Smooth muscle cell of bladder (primary cell): Measurements from ENCODE around the gene PAK6. TPM values are rescaled to one million over a fixed set of nuclear protein-coding genes. Genes with fewer than 3 reads are reported as not detected.

Source experiments
- total RNA-seq: library from RNA; depleted of rRNA; stranded (reverse); fragments of >200 nt; gene quantifications from 2 replicates; pipeline ENCODE4 v1.2.3, GENCODE V29; 2014

Gene PAK6
- total RNA-seq, result not detected in 2 replicates

GRCh38 chr15:40238532-40239403 lies at the start of gene PAK6:
Gene PAK6, plus strand, starts transcription at chr15:40239063. Its CDS starts 25,723 bp downstream, at chr15:40264786.

DNA sequence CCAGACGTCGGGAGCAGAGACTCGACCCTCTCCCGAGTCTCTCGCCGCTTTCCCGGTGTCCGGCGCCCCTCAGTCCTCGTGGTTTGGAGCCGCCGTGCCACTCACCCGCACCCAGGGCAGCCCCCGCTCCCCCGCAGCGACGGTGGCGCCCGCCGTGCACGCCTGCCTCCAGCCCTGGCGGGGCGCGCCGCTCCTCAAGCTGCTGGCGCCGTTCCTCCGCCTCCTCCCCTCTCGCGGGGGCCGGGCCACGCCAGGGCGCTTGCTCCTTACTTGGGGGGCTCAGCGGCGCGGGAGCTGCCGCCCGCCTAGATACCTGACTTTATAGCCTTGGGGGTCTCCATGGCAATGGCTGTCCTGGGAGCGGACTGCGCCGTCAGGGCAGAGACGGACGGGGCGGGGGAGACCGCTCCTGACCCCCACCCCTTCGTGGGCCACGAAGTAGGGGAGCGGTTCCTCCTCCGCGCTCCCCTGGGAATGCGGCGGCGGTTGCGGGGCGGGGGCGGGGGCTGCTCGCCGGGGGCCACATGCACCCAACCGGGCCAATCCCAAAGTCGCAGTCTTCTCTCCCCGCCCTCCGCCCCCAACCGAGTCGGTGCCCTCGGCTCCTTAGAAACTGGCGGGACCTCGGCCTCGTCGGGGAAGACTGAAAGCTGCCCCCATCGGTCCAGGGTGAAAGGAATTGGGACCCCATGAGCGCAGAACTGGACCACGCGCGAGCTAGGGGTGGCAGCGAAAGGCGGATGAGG lies 44.2 kb downstream of the PAK6 start, which contains the start of gene ANKRD63:
Gene ANKRD63 (minus strand): TSS at position 196 of the 746 bp plus-strand sequence. CDS start 478 bp downstream, outside the sequence.

DNA sequence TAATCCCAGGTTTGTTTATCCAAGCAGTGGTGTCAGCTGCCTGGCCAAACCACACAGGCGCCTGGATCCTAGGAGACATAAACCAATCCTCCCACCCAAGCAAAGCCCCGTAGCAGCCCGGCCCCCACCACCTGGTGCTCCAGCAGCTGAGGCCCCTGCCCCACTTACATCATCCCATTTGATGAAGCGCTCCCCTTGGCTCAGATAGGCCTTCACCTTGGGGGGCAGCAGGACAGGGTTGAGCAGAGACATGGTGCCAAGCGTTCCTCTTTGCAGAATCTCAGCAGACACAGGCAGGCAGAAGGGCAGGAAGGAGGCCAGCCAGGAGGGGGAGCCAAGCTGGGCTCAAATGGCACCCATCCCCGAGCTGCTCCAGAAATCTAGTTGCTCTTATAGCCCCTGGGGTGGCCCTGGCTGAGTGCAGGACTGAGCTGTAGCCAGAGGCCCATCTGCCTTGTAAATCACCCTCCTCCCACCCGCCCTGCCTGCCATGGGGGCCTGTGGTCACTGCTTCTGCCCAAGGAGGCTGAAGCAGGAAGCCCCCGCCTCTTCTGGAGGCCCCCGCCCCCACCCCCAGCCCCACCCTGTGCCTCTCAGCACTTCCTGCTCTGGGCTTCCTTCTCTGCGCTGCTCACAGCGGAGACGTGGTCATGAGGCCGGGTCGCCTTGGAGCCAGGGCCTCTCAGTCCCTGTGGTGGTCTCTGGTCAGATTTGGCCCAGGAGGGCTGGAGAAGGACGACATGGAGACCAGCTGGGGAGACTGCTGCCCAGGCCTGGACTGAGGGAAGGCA lies 68.8 kb downstream of the PAK6 start, which contains the start of gene PLCB2:
Gene PLCB2 (minus strand): TSS at position 515 of the 791 bp plus-strand sequence. CDS start 263 bp downstream, at position 252.

DNA sequence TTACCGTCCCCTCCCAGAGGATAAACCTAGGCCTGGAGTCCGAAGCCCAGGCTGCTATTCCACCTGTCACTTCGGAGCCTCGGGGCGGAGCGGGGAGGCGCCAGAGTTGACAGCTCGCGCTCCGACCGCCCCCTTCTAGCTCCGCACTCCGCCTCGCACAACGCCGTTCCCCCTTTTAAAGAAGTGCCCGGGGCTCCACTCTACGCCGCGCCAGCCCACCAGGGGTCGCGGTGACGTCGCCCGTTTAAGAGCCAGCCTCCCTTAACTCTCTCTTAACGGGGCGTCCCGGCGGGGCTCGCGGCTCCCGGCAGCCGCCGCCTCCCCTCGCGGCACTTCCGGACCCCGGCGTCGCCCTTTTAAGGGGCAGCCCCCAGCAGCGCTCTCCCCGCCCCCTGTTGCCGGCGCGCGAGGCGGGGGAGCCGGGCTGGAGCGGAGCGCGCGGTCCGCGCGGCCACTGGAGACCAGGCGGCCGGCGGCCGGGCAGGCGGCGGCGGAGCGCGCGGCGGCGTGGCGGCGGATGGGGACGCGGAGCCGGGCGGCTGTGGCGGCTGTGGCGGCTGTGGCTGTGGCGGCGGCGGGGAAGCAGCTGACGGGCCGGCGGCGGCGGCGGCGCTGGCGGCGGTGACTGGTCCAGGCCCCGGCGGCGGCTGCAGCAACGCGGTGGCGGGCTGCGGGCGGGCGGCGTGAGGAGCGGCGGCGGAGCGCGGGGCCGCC lies 84.5 kb downstream of the PAK6 start, which contains the start of gene INAFM2:
Gene INAFM2 (plus strand): TSS at position 454 of the 714 bp plus-strand sequence. CDS start 364 bp downstream, outside the sequence.

Other genes with a start within 250 kb of the PAK6 start
- 213 and 285 TPM in 2 replicates for gene SRP14, start 199.9 kb upstream of the PAK6 start, total RNA-seq
- 4.6 and 5.3 TPM in 2 replicates for gene BMF, start 130.2 kb upstream of the PAK6 start, total RNA-seq
- gene BUB1B, start 78.0 kb upstream of the PAK6 start, total RNA-seq, result 2.4 and 2.9 TPM in 2 replicates
- gene ANKRD63, start 44.0 kb downstream of the PAK6 start, total RNA-seq, result not detected in 2 replicates
- gene PLCB2, start 68.9 kb downstream of the PAK6 start, total RNA-seq, result under 0.01 and 0.18 TPM in 2 replicates
- gene INAFM2, start 84.6 kb downstream of the PAK6 start, total RNA-seq, result 7.3 and 10.4 TPM in 2 replicates
- 13.8 and 19.0 TPM in 2 replicates for gene CCDC9B, start 101.9 kb downstream of the PAK6 start, total RNA-seq
- gene PHGR1, start 112.0 kb downstream of the PAK6 start, total RNA-seq, result not detected in 2 replicates
- gene DISP2, start 119.2 kb downstream of the PAK6 start, total RNA-seq, result under 0.01 and 0.09 TPM in 2 replicates
- 11.0 and 11.1 TPM in 2 replicates for gene KNSTRN, start 143.7 kb downstream of the PAK6 start, total RNA-seq
- 40.1 and 44.2 TPM in 2 replicates for gene IVD, start 166.7 kb downstream of the PAK6 start, total RNA-seq
- 3.6 and 4.0 TPM in 2 replicates for gene BAHD1, start 201.9 kb downstream of the PAK6 start, total RNA-seq
- 5.7 and 7.9 TPM in 2 replicates for gene CHST14, start 231.9 kb downstream of the PAK6 start, total RNA-seq